Ovary (tissue), 9 donors: Measurements from ENCODE around the gene TVP23A. TPM values are rescaled to one million over a fixed set of nuclear protein-coding genes. Genes with fewer than 3 reads are reported as not detected.

Experiments used
- DNase-seq, 5 donors: peaks; one replicate each; pipeline ENCODE4 v3.0.0-alpha.2; 2019 to 2020
- H3K27ac ChIP-seq, 2 donors: fragments of 200-600 bp; one replicate each; pipeline versions ENCODE4 v1.5.1 to v1.8.0; 2019 to 2022
- H3K27me3 ChIP-seq: fragments of 200-600 bp; one replicate; pipeline ENCODE4 v1.8.0; 2022
- H3K36me3 ChIP-seq: fragments of 200-600 bp; sonication (generic); one replicate; pipeline ENCODE4 v1.5.1; 2019
- H3K4me1 ChIP-seq: one replicate; pipeline ENCODE4 v1.8.1; 2013; ENCODE audit warnings: mild to moderate bottlenecking, moderate library complexity; ENCODE audit not compliant: insufficient read depth
- H3K4me3 ChIP-seq: fragments of 200-600 bp; sonication (generic); one replicate; pipeline ENCODE4 v1.5.1; 2017
- H3K9me3 ChIP-seq, 2 donors: fragments of 200-600 bp in 1 of 2; sonication (generic) in 1 of 2; one replicate each; pipeline versions ENCODE4 v1.5.1 to v1.8.1; 2013 to 2019; ENCODE audit warnings: mild to moderate bottlenecking in 1 of 2, moderate library complexity in 1 of 2
- CTCF ChIP-seq, 3 donors: fragments of 450-650 bp in 2 of 3; fragments of 200-600 bp in 1 of 3; IDR thresholded peaks; one replicate each; pipeline versions ENCODE4 v1.5.1 to v1.8.0; 2016 to 2022; ENCODE audit warnings: antibody characterized with exemption in 3 of 3, mild to moderate bottlenecking in 1 of 3
- EP300 ChIP-seq: sonication (generic); formaldehyde crosslinking; IDR thresholded peaks from one replicate; pipeline ENCODE4 v1.6.1; 2017; ENCODE audit warnings: antibody characterized with exemption
- POLR2A ChIP-seq: fragments of 450-650 bp; IDR thresholded peaks from one replicate; pipeline ENCODE4 v1.6.1; 2017; ENCODE audit warnings: antibody characterized with exemption, mild to moderate bottlenecking, moderate library complexity
- WGBS, 3 donors: extraction: QIAGEN DNeasy Blood & Tissue Kit in 1 of 3; methylation state at CpG; one replicate each; pipeline versions ENCODE4 v1.1.5 to v1.1.7; 2013 to 2017; 5-methylcytosine and 5-hydroxymethylcytosine counted together
- intact Hi-C, 4 donors: fragments of 100-400 bp; cut with DNase I; formaldehyde crosslinking; loops; one replicate each; pipeline versions ENCODE4 v1.11.0 to v1.15.1; 2022 to 2023
- polyA plus RNA-seq, 2 donors: library from polyadenylated mRNA; stranded (reverse); fragments of 200-250 nt in 1 of 2; fragments of 350-450 nt in 1 of 2; fragmentation: Illumina TruSeq in 1 of 2; extraction: RNeasy Lipid Tissue Mini Kit (QIAGEN cat#74804) in 1 of 2; gene quantifications; one replicate each; pipeline ENCODE4 v1.2.3, GENCODE V29; 2013 to 2014
- total RNA-seq, 7 donors: library from RNA; depleted of rRNA in 2 of 7; stranded (reverse); fragments of >200 nt in 2 of 7; fragmentation: NEBNext Ultra II Directional in 3 of 7; extraction: Animal tissue kit (Norgen Biotek cat#: 25700) in 3 of 7; gene quantifications; one replicate each; pipeline versions ENCODE4 v1.1.0 to v1.2.4, GENCODE V29; 2016 to 2023
- donor health status: DM: no; HTN: no; CAD: no; lungs with moderate emphysema.
- donor health status: DM: no; HTN: no; CAD: no.
- donor health status: Bipolar disorder and iron deficiency.
- donor health status: DM: yes; HTN: yes; CAD: no.
- donor health status: DM: no; HTN: no; CAD: no.
- donor health status: DM: yes; HTN: yes; CAD: no.

The TVP23A gene
- total and polyA plus RNA-seq, 9 donors, result 3.2 to 17.1 (median 8.2) TPM

- Histone ChIP-seq H3K4me1 (peaks cover 1% of the 10 kb centered on the region), H3K4me3 (no peak overlapping the region), H3K9me3 (no peaks in the 10 kb centered on the region), H3K27me3 (no peaks in the 10 kb centered on the region), H3K27ac (no peak overlapping the region), H3K36me3 (no peaks in the 10 kb centered on the region)
- TF ChIP-seq EP300 (no peak), CTCF (IDR thresholded peaks at IDR 0.05) (no peak), POLR2A (no peak)
- peak in 1 of 5 donors; percentile 10 for DNase-seq
- intact Hi-C loops, result loop anchor here in 2 of 4 donors (5.0 to 10.0 kb wide), 3 partner anchors 94 to 176 kb away; no protein-coding TSS in a partner anchor
- 83 to 92% (median 87%) methylated on average over 2 of the region's 2 CpGs for WGBS, 3 donors
These were observed 77.8 kb downstream of the TVP23A start for GRCh38 chr16:10740845-10741208.

- Histone ChIP-seq H3K27ac (no peak overlapping the region), H3K4me3 (no peak overlapping the region), H3K27me3 (no peaks in the 10 kb centered on the region), H3K4me1 (peaks cover 1% of the 10 kb centered on the region), H3K9me3 (no peaks in the 10 kb centered on the region), H3K36me3 (no peaks in the 10 kb centered on the region)
- DNase-seq, result peak in 1 of 5 donors; percentile 13
- intact Hi-C loops, result loop anchor here in 3 of 4 donors (5.0 to 10.0 kb wide), 7 partner anchors 95 to 228 kb away; partner anchors contain the start of gene EMP2 (in 1 of the 3)
- TF ChIP-seq CTCF (IDR thresholded peaks at IDR 0.05), result no peak
- no peak for TF ChIP-seq POLR2A
- TF ChIP-seq EP300, result no peak
- WGBS, 3 donors, result 86 to 89% (median 87%) methylated on average over 9 to 10 of the region's 10 CpGs
These were observed 78.4 kb downstream of the TVP23A start for GRCh38 chr16:10740000-10740844.

GRCh38 chr16:10738231-10739077, 80.1 kb downstream of the TVP23A start:
- H3K27ac ChIP-seq, result peak overlapping the region in 1 of 2 donors; percentile 1
- intact Hi-C loops, result loop anchor here in 3 of 4 donors (5.0 kb wide), 4 partner anchors 156 to 226 kb away; partner anchors contain the start of gene EMP2 (in 1 of the 3)
- 47 to 53% (median 49%) methylated on average over 12 of the region's 12 CpGs for WGBS, 3 donors
- H3K4me1 ChIP-seq, result peaks cover 1% of the 10 kb centered on the region
- DNase-seq, result peak; percentile 37 to 60 (median 52)
- no peaks in the 10 kb centered on the region for H3K27me3 ChIP-seq
- TF ChIP-seq CTCF (IDR thresholded peaks at IDR 0.05), result no peak
- TF ChIP-seq POLR2A, result no peak
- TF ChIP-seq EP300, result no peak
- no peaks in the 10 kb centered on the region for H3K36me3 ChIP-seq
- no peak overlapping the region for H3K4me3 ChIP-seq
- H3K9me3 ChIP-seq, result no peaks in the 10 kb centered on the region

- Histone ChIP-seq H3K4me3 (no peak overlapping the region), H3K4me1 (peaks cover 1% of the 10 kb centered on the region), H3K36me3 (no peaks in the 10 kb centered on the region), H3K9me3 (no peaks in the 10 kb centered on the region), H3K27me3 (no peaks in the 10 kb centered on the region), H3K27ac (peak overlapping the region in 1 of 2 donors; percentile 5)
- TF ChIP-seq CTCF (IDR thresholded peaks at IDR 0.05) (peak; percentile 86 to 92 (median 92)), EP300 (no peak)
- 24 to 33% (median 32%) methylated on average over 12 of the region's 12 CpGs for WGBS, 3 donors
- intact Hi-C loops, result loop anchor here (2.0 to 5.0 kb wide), 6 partner anchors 155 to 225 kb away; partner anchors contain the start of gene EMP2 (in 1 of the 4)
- peak; percentile 60 to 78 (median 63) for DNase-seq
These were observed 81.4 kb downstream of the TVP23A start for GRCh38 chr16:10737068-10737625.
